HEK293 (cell line): ENCODE data around the gene BCL6.

Source experiments
- SP2 ChIP-seq: fragments of 450-650 bp; formaldehyde crosslinking; IDR thresholded peaks from 2 replicates; pipeline ENCODE4 v1.5.1; 2016; ENCODE audit warnings: missing biosample characterization, missing genetic modification characterization
- SP3 ChIP-seq: fragments of 450-650 bp; formaldehyde crosslinking; IDR thresholded peaks from 2 replicates; pipeline ENCODE4 v1.5.1; 2016; ENCODE audit warnings: missing biosample characterization, missing genetic modification characterization
- ZNF211 ChIP-seq: fragments of 450-650 bp; formaldehyde crosslinking; IDR thresholded peaks from 2 replicates; pipeline ENCODE4 v1.5.1; 2016; ENCODE audit warnings: low read depth, missing biosample characterization, missing genetic modification characterization
- ZNF530 ChIP-seq: fragments of 450-650 bp; formaldehyde crosslinking; IDR thresholded peaks from 2 replicates; pipeline ENCODE4 v1.5.1; 2016; ENCODE audit warnings: low read depth, missing biosample characterization, missing genetic modification characterization
- ZSCAN23 ChIP-seq: fragments of 450-650 bp; formaldehyde crosslinking; IDR thresholded peaks from 2 replicates; pipeline ENCODE4 v1.5.1; 2016; ENCODE audit warnings: missing biosample characterization, missing genetic modification characterization
- TF ChIP-seq, protein P1 (sequence below): fragments of 450-650 bp; formaldehyde crosslinking; IDR thresholded peaks from 2 replicates; pipeline ENCODE4 v1.5.1; 2016; ENCODE audit warnings: missing biosample characterization, missing genetic modification characterization

DNA sequence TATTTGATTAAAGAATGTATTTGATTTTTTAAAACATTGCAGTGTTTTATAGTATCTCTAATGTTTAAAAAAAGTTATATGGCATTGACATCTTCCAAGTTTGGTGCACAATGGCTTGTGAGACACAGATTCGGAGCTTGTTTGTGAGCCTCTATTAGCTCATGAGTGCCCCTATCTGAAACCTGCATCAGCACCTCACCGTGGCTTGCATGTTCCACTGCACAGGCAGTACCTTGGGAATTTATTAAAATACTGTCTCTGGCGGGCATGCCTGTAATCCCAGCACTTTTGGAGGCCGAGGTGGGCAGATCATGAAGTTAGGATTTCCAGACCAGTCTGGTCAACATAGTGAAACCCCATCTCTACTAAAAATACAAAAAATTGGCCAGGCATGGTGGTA is 36.1 kb downstream of the BCL6 start:
- TF ChIP-seq, protein P1, sequence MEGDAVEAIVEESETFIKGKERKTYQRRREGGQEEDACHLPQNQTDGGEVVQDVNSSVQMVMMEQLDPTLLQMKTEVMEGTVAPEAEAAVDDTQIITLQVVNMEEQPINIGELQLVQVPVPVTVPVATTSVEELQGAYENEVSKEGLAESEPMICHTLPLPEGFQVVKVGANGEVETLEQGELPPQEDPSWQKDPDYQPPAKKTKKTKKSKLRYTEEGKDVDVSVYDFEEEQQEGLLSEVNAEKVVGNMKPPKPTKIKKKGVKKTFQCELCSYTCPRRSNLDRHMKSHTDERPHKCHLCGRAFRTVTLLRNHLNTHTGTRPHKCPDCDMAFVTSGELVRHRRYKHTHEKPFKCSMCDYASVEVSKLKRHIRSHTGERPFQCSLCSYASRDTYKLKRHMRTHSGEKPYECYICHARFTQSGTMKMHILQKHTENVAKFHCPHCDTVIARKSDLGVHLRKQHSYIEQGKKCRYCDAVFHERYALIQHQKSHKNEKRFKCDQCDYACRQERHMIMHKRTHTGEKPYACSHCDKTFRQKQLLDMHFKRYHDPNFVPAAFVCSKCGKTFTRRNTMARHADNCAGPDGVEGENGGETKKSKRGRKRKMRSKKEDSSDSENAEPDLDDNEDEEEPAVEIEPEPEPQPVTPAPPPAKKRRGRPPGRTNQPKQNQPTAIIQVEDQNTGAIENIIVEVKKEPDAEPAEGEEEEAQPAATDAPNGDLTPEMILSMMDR (tag by site-specific recombination): no peak
- TF ChIP-seq SP3: no peak
- no peak for TF ChIP-seq ZSCAN23 (tag by site-specific recombination)
- TF ChIP-seq SP2 (tag by site-specific recombination): no peak
- TF ChIP-seq ZNF530 (tag by site-specific recombination): no peak
- TF ChIP-seq ZNF211 (tag by site-specific recombination): no peak
